HEK293T (cell line): ENCODE results near the gene OPCML.

ENCODE experiments used
- ARNT ChIP-seq: fragments of 450-650 bp; IDR thresholded peaks from 2 replicates; pipeline ENCODE4 v1.6.1; 2017; ENCODE audit warnings: mild to moderate bottlenecking
- BHLHE40 ChIP-seq: fragments of 450-650 bp; IDR thresholded peaks from 2 replicates; pipeline ENCODE4 v1.6.1; 2016; ENCODE audit warnings: mild to moderate bottlenecking, moderate library complexity, borderline replicate concordance
- ELF4 ChIP-seq: fragments of 450-650 bp; IDR thresholded peaks from 2 replicates; pipeline ENCODE4 v1.6.1; 2017; ENCODE audit warnings: antibody characterized with exemption
- FOXK2 ChIP-seq: fragments of 450-650 bp; IDR thresholded peaks from 2 replicates; pipeline ENCODE4 v1.6.1; 2016; ENCODE audit warnings: mild to moderate bottlenecking
- FOXM1 ChIP-seq: fragments of 450-650 bp; IDR thresholded peaks from 2 replicates; pipeline ENCODE4 v1.6.1; 2017; ENCODE audit warnings: mild to moderate bottlenecking, borderline replicate concordance
- HDGF ChIP-seq: fragments of 450-650 bp; IDR thresholded peaks from 2 replicates; pipeline ENCODE4 v1.6.1; 2017; ENCODE audit warnings: antibody characterized with exemption, borderline replicate concordance
- L3MBTL2 ChIP-seq: fragments of 450-650 bp; conservative IDR thresholded peaks from 2 replicates; pipeline ENCODE4 v1.6.1; 2016; ENCODE audit warnings: mild to moderate bottlenecking
- LEF1 ChIP-seq: fragments of 450-650 bp; IDR thresholded peaks from 2 replicates; pipeline ENCODE4 v1.6.1; 2017; ENCODE audit warnings: mild to moderate bottlenecking, borderline replicate concordance
- SP1 ChIP-seq: fragments of 450-650 bp; IDR thresholded peaks from 2 replicates; pipeline ENCODE4 v1.6.1; 2017
- SUZ12 ChIP-seq: fragments of 450-650 bp; IDR thresholded peaks from 2 replicates; pipeline ENCODE4 v1.6.1; 2016; ENCODE audit warnings: mild to moderate bottlenecking
- TARDBP ChIP-seq: fragments of 450-650 bp; IDR thresholded peaks from 2 replicates; pipeline ENCODE4 v1.6.1; 2016
- ZNF384 ChIP-seq: fragments of 450-650 bp; IDR thresholded peaks from 2 replicates; pipeline ENCODE4 v1.6.1; 2016
- TF ChIP-seq, protein P1 (sequence below): fragments of 450-650 bp; IDR thresholded peaks from 2 replicates; pipeline ENCODE4 v1.6.1; 2016

DNA sequence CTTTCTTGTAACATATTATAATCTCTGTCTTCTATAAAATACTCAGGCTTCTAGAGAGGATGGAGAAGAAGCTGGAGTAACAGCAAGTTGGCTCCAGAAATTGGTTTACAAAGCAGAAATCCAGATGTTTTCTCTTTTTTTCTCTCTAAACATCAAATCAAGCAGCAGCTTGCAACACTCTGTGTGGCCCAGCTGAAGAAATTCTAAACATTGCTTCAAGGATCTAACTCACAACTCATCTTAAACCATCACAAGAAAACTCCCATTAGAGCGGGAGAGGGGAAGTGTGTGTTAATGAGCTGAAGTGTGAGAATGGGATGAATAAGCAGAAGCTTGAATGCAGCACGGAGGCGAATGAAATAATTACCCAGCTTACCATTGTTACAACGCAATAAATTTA, 146.5 kb downstream of the OPCML start:
- TF ChIP-seq ZNF384 (no peak), FOXM1 (no peak), BHLHE40 (no peak), ELF4 (no peak), SUZ12 (no peak), SP1 (no peak), LEF1 (no peak), TARDBP (no peak), ARNT (no peak), HDGF (no peak), FOXK2 (no peak), L3MBTL2 (no peak)
- TF ChIP-seq, protein P1, sequence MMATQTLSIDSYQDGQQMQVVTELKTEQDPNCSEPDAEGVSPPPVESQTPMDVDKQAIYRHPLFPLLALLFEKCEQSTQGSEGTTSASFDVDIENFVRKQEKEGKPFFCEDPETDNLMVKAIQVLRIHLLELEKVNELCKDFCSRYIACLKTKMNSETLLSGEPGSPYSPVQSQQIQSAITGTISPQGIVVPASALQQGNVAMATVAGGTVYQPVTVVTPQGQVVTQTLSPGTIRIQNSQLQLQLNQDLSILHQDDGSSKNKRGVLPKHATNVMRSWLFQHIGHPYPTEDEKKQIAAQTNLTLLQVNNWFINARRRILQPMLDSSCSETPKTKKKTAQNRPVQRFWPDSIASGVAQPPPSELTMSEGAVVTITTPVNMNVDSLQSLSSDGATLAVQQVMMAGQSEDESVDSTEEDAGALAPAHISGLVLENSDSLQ = no peak
